NT2/D1 (cell line): ENCODE results near the gene SLC6A20.
A peak's percentile ranks its signal among the peaks of the same experiment; 100 is the strongest.

ENCODE experiments used
- DNase-seq: peaks from one replicate; pipeline ENCODE4 v3.0.0-alpha.2; 2011; ENCODE audit warnings: low read depth, low spot score
- H3K27me3 ChIP-seq: 2 replicates; pipeline ENCODE4 v1.6.0; 2011; ENCODE audit warnings: mild to moderate bottlenecking; ENCODE audit not compliant: insufficient read length, insufficient read depth
- H3K36me3 ChIP-seq: 2 replicates; pipeline ENCODE4 v1.6.1; 2011; ENCODE audit warnings: mild to moderate bottlenecking, low read length, mixed read lengths; ENCODE audit not compliant: insufficient read depth, insufficient read length
- H3K4me1 ChIP-seq: 2 replicates; pipeline ENCODE4 v1.5.1; 2011; ENCODE audit not compliant: insufficient read depth, insufficient read length
- H3K4me3 ChIP-seq: 2 replicates; pipeline ENCODE4 v1.5.1; 2011; ENCODE audit warnings: low read depth; ENCODE audit not compliant: insufficient read length
- H3K9ac ChIP-seq: 2 replicates; pipeline ENCODE4 v1.6.0; 2011; ENCODE audit warnings: low read depth; ENCODE audit not compliant: insufficient read length
- H3K9me3 ChIP-seq: 2 replicates; pipeline ENCODE4 v1.5.1; 2011; ENCODE audit warnings: mild to moderate bottlenecking, low read length; ENCODE audit not compliant: insufficient read depth
- SUZ12 ChIP-seq: IDR thresholded peaks from 2 replicates; pipeline ENCODE4 v1.6.1; 2011; ENCODE audit not compliant: insufficient read length, insufficient read depth; ENCODE audit errors: extremely low read depth
- YY1 ChIP-seq: IDR thresholded peaks from 2 replicates; pipeline ENCODE4 v1.6.1; 2011; ENCODE audit not compliant: insufficient read length, insufficient read depth
- ZNF274 ChIP-seq: IDR thresholded peaks from 2 replicates; pipeline ENCODE4 v1.6.1; 2011; ENCODE audit warnings: mild to moderate bottlenecking, low read depth, low read length

The SLC6A20 gene

GRCh38 chr3:45778761-45779201 lies 17.6 kb downstream of the SLC6A20 start:
- H3K4me3 ChIP-seq, result no peak overlapping the region
- no peak for DNase-seq
- no peak for TF ChIP-seq YY1
- no peak for TF ChIP-seq SUZ12
- TF ChIP-seq ZNF274, result no peak
- peaks cover 2% of the 10 kb centered on the region for H3K27me3 ChIP-seq
- H3K9me3 ChIP-seq, result no peaks in the 10 kb centered on the region
- no peak overlapping the region for H3K9ac ChIP-seq
- H3K36me3 ChIP-seq, result no peaks in the 10 kb centered on the region
- peaks cover 11% of the 10 kb centered on the region for H3K4me1 ChIP-seq

GRCh38 chr3:45777746-45778386 lies 18.5 kb downstream of the SLC6A20 start:
- DNase-seq, result no peak
- Histone ChIP-seq H3K9ac (no peak overlapping the region), H3K27me3 (peaks cover 2% of the 10 kb centered on the region), H3K4me3 (no peak overlapping the region), H3K9me3 (no peaks in the 10 kb centered on the region), H3K36me3 (no peaks in the 10 kb centered on the region), H3K4me1 (peaks cover 11% of the 10 kb centered on the region)
- no peak for TF ChIP-seq SUZ12
- TF ChIP-seq ZNF274, result no peak
- no peak for TF ChIP-seq YY1

GRCh38 chr3:45777111-45777745 lies 19.1 kb downstream of the SLC6A20 start:
- Histone ChIP-seq H3K4me1 (peaks cover 11% of the 10 kb centered on the region), H3K4me3 (no peak overlapping the region), H3K27me3 (peaks cover 2% of the 10 kb centered on the region), H3K9me3 (no peaks in the 10 kb centered on the region), H3K9ac (no peak overlapping the region), H3K36me3 (no peaks in the 10 kb centered on the region)
- no peak for DNase-seq
- TF ChIP-seq YY1 (no peak), ZNF274 (no peak), SUZ12 (no peak)

- peaks cover 11% of the 10 kb centered on the region for H3K4me1 ChIP-seq
- H3K27me3 ChIP-seq, result peaks cover 2% of the 10 kb centered on the region
- DNase-seq, result peak; percentile 25
- no peaks in the 10 kb centered on the region for H3K9me3 ChIP-seq
- TF ChIP-seq YY1, result no peak
- no peak for TF ChIP-seq SUZ12
- no peak for TF ChIP-seq ZNF274
- H3K36me3 ChIP-seq, result no peaks in the 10 kb centered on the region
- H3K9ac ChIP-seq, result no peak overlapping the region
- H3K4me3 ChIP-seq, result no peak overlapping the region
Measured at GRCh38 chr3:45776611-45777010, 19.7 kb downstream of the SLC6A20 start.

- TF ChIP-seq ZNF274, result no peak
- TF ChIP-seq YY1, result no peak
- no peak for DNase-seq
- Histone ChIP-seq H3K4me1 (peaks cover 11% of the 10 kb centered on the region), H3K36me3 (no peaks in the 10 kb centered on the region), H3K4me3 (no peak overlapping the region), H3K9ac (no peak overlapping the region), H3K9me3 (no peaks in the 10 kb centered on the region), H3K27me3 (peaks cover under 1% of the 10 kb centered on the region)
Measured at GRCh38 chr3:45776301-45776595, 20.1 kb downstream of the SLC6A20 start.

- TF ChIP-seq SUZ12 (no peak), ZNF274 (no peak), YY1 (no peak)
- Histone ChIP-seq H3K4me1 (peaks cover 11% of the 10 kb centered on the region), H3K9me3 (no peaks in the 10 kb centered on the region), H3K9ac (no peak overlapping the region), H3K4me3 (no peak overlapping the region), H3K36me3 (no peaks in the 10 kb centered on the region), H3K27me3 (no peaks in the 10 kb centered on the region)
- no peak for DNase-seq
Measured at GRCh38 chr3:45775571-45776300, 20.6 kb downstream of the SLC6A20 start.
